Ovary (tissue), 9 donors: ENCODE data around the gene MICAL2. TPM values are rescaled to one million over a fixed set of nuclear protein-coding genes. Genes with fewer than 3 reads are reported as not detected.

Experiments
- DNase-seq, 5 donors: peaks; one replicate each; pipeline ENCODE4 v3.0.0-alpha.2; 2019 to 2020
- H3K27ac ChIP-seq, 2 donors: fragments of 200-600 bp; one replicate each; pipeline versions ENCODE4 v1.5.1 to v1.8.0; 2019 to 2022
- H3K27me3 ChIP-seq: fragments of 200-600 bp; one replicate; pipeline ENCODE4 v1.8.0; 2022
- H3K36me3 ChIP-seq: fragments of 200-600 bp; sonication (generic); one replicate; pipeline ENCODE4 v1.5.1; 2019
- H3K4me1 ChIP-seq: one replicate; pipeline ENCODE4 v1.8.1; 2013; ENCODE audit warnings: mild to moderate bottlenecking, moderate library complexity; ENCODE audit not compliant: insufficient read depth
- H3K4me3 ChIP-seq: fragments of 200-600 bp; sonication (generic); one replicate; pipeline ENCODE4 v1.5.1; 2017
- H3K9me3 ChIP-seq, 2 donors: fragments of 200-600 bp in 1 of 2; sonication (generic) in 1 of 2; one replicate each; pipeline versions ENCODE4 v1.5.1 to v1.8.1; 2013 to 2019; ENCODE audit warnings: mild to moderate bottlenecking in 1 of 2, moderate library complexity in 1 of 2
- EP300 ChIP-seq: sonication (generic); formaldehyde crosslinking; IDR thresholded peaks from one replicate; pipeline ENCODE4 v1.6.1; 2017; ENCODE audit warnings: antibody characterized with exemption
- POLR2A ChIP-seq: fragments of 450-650 bp; IDR thresholded peaks from one replicate; pipeline ENCODE4 v1.6.1; 2017; ENCODE audit warnings: antibody characterized with exemption, mild to moderate bottlenecking, moderate library complexity
- WGBS, 3 donors: extraction: QIAGEN DNeasy Blood & Tissue Kit in 1 of 3; methylation state at CpG; one replicate each; pipeline versions ENCODE4 v1.1.5 to v1.1.7; 2013 to 2017; 5-methylcytosine and 5-hydroxymethylcytosine counted together
- intact Hi-C, 4 donors: fragments of 100-400 bp; cut with DNase I; formaldehyde crosslinking; loops; one replicate each; pipeline versions ENCODE4 v1.11.0 to v1.15.1; 2022 to 2023
- polyA plus RNA-seq, 2 donors: library from polyadenylated mRNA; stranded (reverse); fragments of 200-250 nt in 1 of 2; fragments of 350-450 nt in 1 of 2; fragmentation: Illumina TruSeq in 1 of 2; extraction: RNeasy Lipid Tissue Mini Kit (QIAGEN cat#74804) in 1 of 2; gene quantifications; one replicate each; pipeline ENCODE4 v1.2.3, GENCODE V29; 2013 to 2014
- total RNA-seq, 7 donors: library from RNA; depleted of rRNA in 2 of 7; stranded (reverse); fragments of >200 nt in 2 of 7; fragmentation: NEBNext Ultra II Directional in 3 of 7; extraction: Animal tissue kit (Norgen Biotek cat#: 25700) in 3 of 7; gene quantifications; one replicate each; pipeline versions ENCODE4 v1.1.0 to v1.2.4, GENCODE V29; 2016 to 2023
- TF ChIP-seq, protein P1 (sequence below), 3 donors: fragments of 450-650 bp in 2 of 3; fragments of 200-600 bp in 1 of 3; IDR thresholded peaks; one replicate each; pipeline versions ENCODE4 v1.5.1 to v1.8.0; 2016 to 2022; ENCODE audit warnings: antibody characterized with exemption in 3 of 3, mild to moderate bottlenecking in 1 of 3
- donor health status: DM: no; HTN: no; CAD: no; lungs with moderate emphysema.
- donor health status: DM: no; HTN: no; CAD: no.
- donor health status: Bipolar disorder and iron deficiency.
- donor health status: DM: yes; HTN: yes; CAD: no.
- donor health status: DM: no; HTN: no; CAD: no.
- donor health status: DM: yes; HTN: yes; CAD: no.

Gene MICAL2
- total and polyA plus RNA-seq, 9 donors: 10.7 to 73.6 (median 32.5) TPM

DNA sequence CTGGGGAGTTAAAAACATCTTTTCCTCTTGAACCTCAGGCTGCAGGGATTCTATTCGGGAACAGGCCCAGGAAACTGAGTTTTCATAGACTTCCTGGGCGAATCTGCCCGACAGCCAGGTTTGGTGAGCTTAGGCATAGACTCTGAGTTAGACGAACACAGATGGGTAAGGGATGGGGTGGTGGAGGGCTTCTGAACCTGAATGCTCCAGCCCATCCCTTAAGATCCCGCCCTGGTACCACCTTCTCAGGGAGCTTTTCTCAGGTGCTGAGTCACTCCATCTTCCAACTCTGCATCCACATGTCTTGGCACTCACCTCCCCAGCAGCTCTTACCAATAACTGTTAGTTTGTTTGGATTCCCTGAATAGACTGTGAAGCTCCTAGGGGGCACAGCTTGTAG lies 37.4 kb downstream of the MICAL2 start:
- H3K4me3 ChIP-seq: no peak overlapping the region
- H3K9me3 ChIP-seq: no peaks in the 10 kb centered on the region
- H3K27me3 ChIP-seq: no peaks in the 10 kb centered on the region
- H3K27ac ChIP-seq: no peak overlapping the region
- TF ChIP-seq, protein P1, sequence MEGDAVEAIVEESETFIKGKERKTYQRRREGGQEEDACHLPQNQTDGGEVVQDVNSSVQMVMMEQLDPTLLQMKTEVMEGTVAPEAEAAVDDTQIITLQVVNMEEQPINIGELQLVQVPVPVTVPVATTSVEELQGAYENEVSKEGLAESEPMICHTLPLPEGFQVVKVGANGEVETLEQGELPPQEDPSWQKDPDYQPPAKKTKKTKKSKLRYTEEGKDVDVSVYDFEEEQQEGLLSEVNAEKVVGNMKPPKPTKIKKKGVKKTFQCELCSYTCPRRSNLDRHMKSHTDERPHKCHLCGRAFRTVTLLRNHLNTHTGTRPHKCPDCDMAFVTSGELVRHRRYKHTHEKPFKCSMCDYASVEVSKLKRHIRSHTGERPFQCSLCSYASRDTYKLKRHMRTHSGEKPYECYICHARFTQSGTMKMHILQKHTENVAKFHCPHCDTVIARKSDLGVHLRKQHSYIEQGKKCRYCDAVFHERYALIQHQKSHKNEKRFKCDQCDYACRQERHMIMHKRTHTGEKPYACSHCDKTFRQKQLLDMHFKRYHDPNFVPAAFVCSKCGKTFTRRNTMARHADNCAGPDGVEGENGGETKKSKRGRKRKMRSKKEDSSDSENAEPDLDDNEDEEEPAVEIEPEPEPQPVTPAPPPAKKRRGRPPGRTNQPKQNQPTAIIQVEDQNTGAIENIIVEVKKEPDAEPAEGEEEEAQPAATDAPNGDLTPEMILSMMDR (IDR thresholded peaks at IDR 0.05): no peak
- no peak for TF ChIP-seq EP300
- TF ChIP-seq POLR2A: no peak
- no peaks in the 10 kb centered on the region for H3K36me3 ChIP-seq
- no peak for DNase-seq
- intact Hi-C loops: no loop called here
- peaks cover 18% of the 10 kb centered on the region for H3K4me1 ChIP-seq
- WGBS, 3 donors: 83 to 96% (median 91%) methylated on average over 5 of the region's 5 CpGs

DNA sequence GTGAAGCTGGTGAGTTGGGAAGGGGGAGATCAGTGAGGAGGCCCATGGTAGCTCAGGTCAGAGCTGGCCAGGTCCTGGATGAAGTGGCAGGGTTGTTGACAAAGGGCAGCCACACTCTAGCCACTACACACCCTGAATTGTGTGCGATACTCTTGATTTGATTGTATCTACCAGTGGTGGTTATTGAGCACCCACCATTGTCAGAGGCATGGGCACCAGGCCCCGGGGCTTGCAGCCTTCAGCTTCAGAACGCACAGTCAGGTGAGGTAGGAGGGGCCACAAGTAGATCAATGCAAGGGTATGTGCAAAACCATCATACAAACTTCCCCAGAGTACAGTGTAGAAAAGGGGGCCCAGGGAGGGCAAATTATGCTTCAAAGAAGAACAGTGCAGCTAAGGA lies 38.1 kb downstream of the MICAL2 start:
- H3K36me3 ChIP-seq: no peaks in the 10 kb centered on the region
- TF ChIP-seq POLR2A: no peak
- TF ChIP-seq EP300: no peak
- TF ChIP-seq, protein P1 (IDR thresholded peaks at IDR 0.05): no peak
- H3K4me1 ChIP-seq: peaks cover 11% of the 10 kb centered on the region
- WGBS, 3 donors: 97 to 98% (median 97%) methylated on average over 3 of the region's 3 CpGs
- no peaks in the 10 kb centered on the region for H3K27me3 ChIP-seq
- H3K27ac ChIP-seq: no peak overlapping the region
- DNase-seq: no peak
- H3K4me3 ChIP-seq: no peak overlapping the region
- intact Hi-C loops: no loop called here
- no peaks in the 10 kb centered on the region for H3K9me3 ChIP-seq

DNA sequence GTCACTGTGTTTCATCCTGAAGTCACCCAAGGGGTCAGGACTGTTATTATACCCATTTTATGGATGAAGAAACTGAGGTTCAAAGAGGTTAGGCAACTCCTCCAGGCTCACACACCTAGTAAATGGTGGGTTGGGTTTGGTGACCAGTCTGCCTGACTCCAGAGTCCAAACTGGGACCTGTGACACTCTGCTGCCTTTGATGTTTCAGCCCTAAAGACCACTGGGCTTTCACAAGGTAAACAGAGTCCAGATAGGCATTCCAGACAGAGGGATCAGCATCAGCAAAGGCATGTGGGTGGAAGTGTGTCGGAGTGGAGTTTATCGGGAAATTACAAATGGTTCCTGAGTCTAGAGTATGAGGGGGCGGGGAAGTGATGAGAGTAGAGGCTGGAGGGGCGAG lies 38.5 kb downstream of the MICAL2 start:
- Histone ChIP-seq H3K27me3 (no peaks in the 10 kb centered on the region), H3K9me3 (no peaks in the 10 kb centered on the region), H3K4me3 (no peak overlapping the region), H3K27ac (no peak overlapping the region), H3K4me1 (peaks cover 11% of the 10 kb centered on the region), H3K36me3 (no peaks in the 10 kb centered on the region)
- DNase-seq: no peak
- intact Hi-C loops: no loop called here
- TF ChIP-seq, protein P1 (IDR thresholded peaks at IDR 0.05): no peak
- TF ChIP-seq POLR2A (no peak), EP300 (no peak)
- 74 to 90% (median 86%) methylated on average over 4 of the region's 4 CpGs for WGBS, 3 donors

DNA sequence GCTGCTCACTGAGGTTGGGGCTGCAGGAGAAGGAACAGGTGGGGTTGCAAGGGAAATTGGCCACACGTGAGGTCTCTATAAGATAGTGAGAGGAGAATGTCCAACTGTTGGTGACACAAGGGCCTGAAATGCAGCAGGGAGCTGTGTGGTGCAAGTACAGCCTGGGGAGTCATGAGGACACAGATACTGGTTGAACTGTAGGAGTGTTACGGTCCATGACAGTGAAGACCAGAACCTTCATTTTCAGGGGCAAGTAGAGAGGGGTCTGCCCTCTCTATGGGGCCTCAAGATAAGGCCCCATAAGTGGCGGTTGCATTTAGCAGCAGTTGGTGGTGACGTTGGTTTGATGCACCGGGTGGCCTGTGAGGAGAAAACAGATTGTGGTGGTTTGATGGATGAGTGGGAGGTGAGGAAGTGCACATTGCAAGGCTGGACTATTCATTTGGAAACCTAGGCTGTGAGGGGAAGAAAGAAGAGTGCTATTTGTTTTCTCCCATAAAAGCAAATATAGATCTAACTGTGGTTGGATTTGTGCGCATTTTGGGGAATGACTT lies 39.4 kb downstream of the MICAL2 start:
- peaks cover 5% of the 10 kb centered on the region for H3K4me1 ChIP-seq
- TF ChIP-seq, protein P1 (IDR thresholded peaks at IDR 0.05): no peak
- TF ChIP-seq EP300: no peak
- no peak for TF ChIP-seq POLR2A
- WGBS, 3 donors: 70 to 78% (median 72%) methylated on average over 6 of the region's 6 CpGs
- H3K4me3 ChIP-seq: no peak overlapping the region
- H3K27me3 ChIP-seq: no peaks in the 10 kb centered on the region
- intact Hi-C loops: no loop called here
- no peak overlapping the region for H3K27ac ChIP-seq
- H3K9me3 ChIP-seq: no peaks in the 10 kb centered on the region
- no peak for DNase-seq
- no peaks in the 10 kb centered on the region for H3K36me3 ChIP-seq
